Nephron progenitor cell (in vitro differentiated cells): Measurements from ENCODE around the gene MORF4L2.

Experiments
- DNase-seq: peaks from one replicate; pipeline ENCODE4 v3.0.0; 2021
- H3K27ac Mint-ChIP-seq: 2 replicates; pipeline ENCODE4 v1.8.0; 2021; ENCODE audit warnings: mild to moderate bottlenecking, moderate library complexity, mixed read lengths
- H3K27me3 Mint-ChIP-seq: 2 replicates; pipeline ENCODE4 v1.8.0; 2021; ENCODE audit warnings: mild to moderate bottlenecking, low read depth, mixed read lengths; ENCODE audit not compliant: poor library complexity
- H3K36me3 Mint-ChIP-seq: 2 replicates; pipeline ENCODE4 v1.8.0; 2021; ENCODE audit warnings: low read depth, mixed read lengths
- H3K4me1 Mint-ChIP-seq: 2 replicates; pipeline ENCODE4 v1.8.0; 2021; ENCODE audit warnings: mixed read lengths
- H3K4me3 Mint-ChIP-seq: 2 replicates; pipeline ENCODE4 v1.8.0; 2021; ENCODE audit warnings: mild to moderate bottlenecking, moderate library complexity, mixed read lengths
- H3K9me3 Mint-ChIP-seq: 2 replicates; pipeline ENCODE4 v1.8.0; 2021; ENCODE audit warnings: mild to moderate bottlenecking, moderate library complexity, mixed read lengths
- TF ChIP-seq, protein P1 (sequence below): fragments of 200-600 bp; sonication (generic); IDR thresholded peaks from 2 replicates; pipeline ENCODE4 v1.5.0; 2021; ENCODE audit warnings: antibody characterized with exemption

Gene MORF4L2

DNA sequence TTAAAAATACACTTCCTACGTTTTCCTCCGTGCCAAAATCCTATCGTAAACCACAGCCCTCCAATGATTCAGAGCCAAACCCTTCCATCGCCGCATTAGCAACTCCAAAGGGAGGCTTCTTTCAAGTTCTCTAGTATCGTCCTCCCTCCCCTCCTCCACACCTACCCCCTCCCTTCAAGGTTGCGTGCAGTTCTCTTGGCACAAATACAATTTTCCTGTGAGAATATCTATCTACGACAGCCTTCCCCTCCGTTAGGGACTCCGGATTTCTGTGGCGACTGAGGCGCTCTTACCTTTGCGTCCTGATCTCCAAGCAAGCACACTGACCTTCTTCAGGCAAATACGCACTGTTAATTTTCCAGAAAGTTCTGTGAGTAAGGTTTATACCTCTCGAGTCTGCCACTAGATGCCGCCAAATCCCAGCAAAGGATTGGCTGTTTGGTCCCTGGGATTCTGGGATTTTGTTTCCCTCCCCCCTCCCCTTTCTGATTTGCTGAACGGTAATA lies 1.2 kb upstream of the MORF4L2 start:
- no peak overlapping the region for H3K4me3 Mint-ChIP-seq
- H3K27ac Mint-ChIP-seq: no peak overlapping the region
- H3K4me1 Mint-ChIP-seq: peaks cover 28% of the 10 kb centered on the region
- peaks cover 7% of the 10 kb centered on the region for H3K9me3 Mint-ChIP-seq
- H3K36me3 Mint-ChIP-seq: peaks cover 14% of the 10 kb centered on the region
- H3K27me3 Mint-ChIP-seq: no peaks in the 10 kb centered on the region
- TF ChIP-seq, protein P1, sequence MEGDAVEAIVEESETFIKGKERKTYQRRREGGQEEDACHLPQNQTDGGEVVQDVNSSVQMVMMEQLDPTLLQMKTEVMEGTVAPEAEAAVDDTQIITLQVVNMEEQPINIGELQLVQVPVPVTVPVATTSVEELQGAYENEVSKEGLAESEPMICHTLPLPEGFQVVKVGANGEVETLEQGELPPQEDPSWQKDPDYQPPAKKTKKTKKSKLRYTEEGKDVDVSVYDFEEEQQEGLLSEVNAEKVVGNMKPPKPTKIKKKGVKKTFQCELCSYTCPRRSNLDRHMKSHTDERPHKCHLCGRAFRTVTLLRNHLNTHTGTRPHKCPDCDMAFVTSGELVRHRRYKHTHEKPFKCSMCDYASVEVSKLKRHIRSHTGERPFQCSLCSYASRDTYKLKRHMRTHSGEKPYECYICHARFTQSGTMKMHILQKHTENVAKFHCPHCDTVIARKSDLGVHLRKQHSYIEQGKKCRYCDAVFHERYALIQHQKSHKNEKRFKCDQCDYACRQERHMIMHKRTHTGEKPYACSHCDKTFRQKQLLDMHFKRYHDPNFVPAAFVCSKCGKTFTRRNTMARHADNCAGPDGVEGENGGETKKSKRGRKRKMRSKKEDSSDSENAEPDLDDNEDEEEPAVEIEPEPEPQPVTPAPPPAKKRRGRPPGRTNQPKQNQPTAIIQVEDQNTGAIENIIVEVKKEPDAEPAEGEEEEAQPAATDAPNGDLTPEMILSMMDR: peak; percentile 52
- peak; percentile 69 for DNase-seq

DNA sequence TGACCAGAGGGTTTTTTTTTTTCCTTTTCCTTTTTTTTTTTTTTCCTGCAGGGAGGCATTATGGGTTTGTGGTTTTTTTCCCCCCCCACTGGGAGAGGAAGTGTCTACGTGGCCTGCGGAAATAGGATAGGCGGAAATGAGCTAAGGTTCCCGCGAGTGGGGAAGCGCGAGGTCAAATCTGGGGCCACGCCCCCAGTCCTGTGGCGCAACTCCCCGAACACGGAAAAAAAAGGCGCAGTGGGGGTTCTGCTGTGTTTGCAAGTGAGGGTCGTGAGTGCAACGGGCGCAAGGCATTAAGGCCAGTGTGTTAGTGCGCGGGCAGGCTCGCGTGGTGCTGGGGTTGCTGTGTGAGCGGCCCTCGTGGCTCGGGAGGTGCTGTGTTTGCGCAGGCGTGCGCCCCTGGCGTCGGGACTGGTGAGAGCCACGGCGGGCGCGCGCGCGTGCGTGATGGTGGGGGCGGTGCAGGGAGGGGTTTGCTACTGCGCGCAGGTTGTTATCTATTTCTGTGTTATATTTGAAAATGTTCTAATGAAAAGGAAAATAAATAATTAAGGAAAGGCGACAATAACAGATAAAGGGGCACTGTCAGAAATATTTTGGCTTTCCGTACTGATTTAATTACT lies 685 bp upstream of the MORF4L2 start:
- DNase-seq: peak; percentile 84
- H3K9me3 Mint-ChIP-seq: peaks cover 5% of the 10 kb centered on the region
- no peaks in the 10 kb centered on the region for H3K27me3 Mint-ChIP-seq
- peaks cover 25% of the 10 kb centered on the region for H3K4me1 Mint-ChIP-seq
- H3K27ac Mint-ChIP-seq: no peak overlapping the region
- no peak overlapping the region for H3K4me3 Mint-ChIP-seq
- H3K36me3 Mint-ChIP-seq: peaks cover 19% of the 10 kb centered on the region
- TF ChIP-seq, protein P1: no peak

DNA sequence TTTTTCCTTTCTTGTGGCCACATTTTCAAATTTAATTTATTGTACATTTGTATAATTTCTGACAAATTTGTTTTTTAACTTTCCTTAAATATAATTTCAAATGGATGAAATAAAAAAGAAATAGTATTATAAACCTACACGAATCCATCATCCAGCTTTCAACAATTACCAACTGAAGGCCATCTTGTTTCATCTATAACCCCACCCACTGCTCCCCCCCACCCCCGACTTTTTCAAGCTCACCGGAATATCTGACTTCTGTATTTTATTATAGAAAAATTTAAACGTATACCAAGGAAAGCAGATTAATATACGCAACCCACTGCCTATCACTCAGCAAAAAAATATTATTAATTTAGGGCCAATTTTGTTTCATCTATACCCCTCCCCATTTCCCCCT lies 1.1 kb downstream of the MORF4L2 start:
- H3K4me3 Mint-ChIP-seq: no peak overlapping the region
- H3K27ac Mint-ChIP-seq: peak overlapping the region; percentile 95
- no peaks in the 10 kb centered on the region for H3K27me3 Mint-ChIP-seq
- TF ChIP-seq, protein P1: no peak
- H3K4me1 Mint-ChIP-seq: peaks cover 15% of the 10 kb centered on the region
- peaks cover 31% of the 10 kb centered on the region for H3K36me3 Mint-ChIP-seq
- H3K9me3 Mint-ChIP-seq: peaks cover 5% of the 10 kb centered on the region
- no peak for DNase-seq

DNA sequence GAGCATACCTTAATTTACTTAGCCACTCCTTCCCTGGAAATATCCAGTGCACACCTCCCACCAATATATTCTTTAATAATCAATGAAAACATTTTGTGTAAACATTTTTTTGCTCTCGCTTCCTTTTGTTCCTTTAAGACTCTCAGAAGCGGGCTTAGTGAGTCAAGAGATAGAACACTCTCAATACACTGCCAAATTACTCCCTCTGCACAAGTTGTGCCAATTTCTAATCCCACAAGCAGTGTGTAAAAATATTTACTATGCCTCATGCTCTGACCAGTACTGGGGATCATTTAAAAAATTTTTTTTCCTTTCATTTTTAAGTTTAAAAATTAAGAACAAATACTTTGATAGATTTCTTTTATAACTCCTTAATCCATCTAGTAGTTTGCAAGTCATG lies 5.1 kb downstream of the MORF4L2 start:
- no peak overlapping the region for H3K4me3 Mint-ChIP-seq
- no peak for DNase-seq

DNA sequence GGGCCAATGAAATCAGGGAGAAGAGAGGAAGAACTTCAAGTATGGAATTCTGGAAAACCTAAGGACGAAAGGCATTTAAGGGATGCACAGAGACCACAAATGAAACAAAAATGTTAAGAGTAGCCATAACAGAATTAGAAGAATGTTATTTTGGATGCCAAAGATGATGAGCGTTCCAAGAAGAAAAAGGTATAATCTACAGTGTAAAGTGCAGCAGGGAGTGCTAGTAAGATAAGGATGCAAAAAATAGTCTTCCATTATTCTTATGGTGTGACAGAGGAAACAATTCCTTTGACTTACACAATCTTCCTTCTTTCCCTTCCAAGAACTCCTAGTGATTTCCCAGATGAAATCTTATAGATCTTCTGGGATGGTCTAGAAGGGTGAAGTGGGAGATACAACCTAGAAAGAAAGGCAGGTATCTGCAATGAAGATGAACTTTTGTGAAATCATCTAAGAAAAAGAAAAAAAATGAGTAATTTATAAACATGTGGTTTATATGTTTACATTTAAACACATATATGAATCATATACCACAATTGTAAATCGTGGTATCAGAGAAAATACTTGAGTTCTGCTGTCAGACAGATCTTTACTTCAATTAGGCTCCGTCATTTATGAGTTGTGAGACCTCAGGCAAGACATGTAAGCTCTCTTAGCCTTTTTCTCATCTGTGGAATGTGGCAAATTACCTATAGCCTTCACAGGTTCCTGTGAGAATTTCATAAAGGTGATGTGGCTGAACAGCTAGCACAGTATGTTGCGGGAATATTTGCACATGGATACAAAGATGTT lies 8.1 kb downstream of the MORF4L2 start:
- Mint-ChIP-seq H3K36me3 (peaks cover 54% of the 10 kb centered on the region), H3K4me3 (no peak overlapping the region)
- TF ChIP-seq, protein P1: no peak

More for the DNA sequence above, 5.1 kb downstream of the MORF4L2 start:
- Mint-ChIP-seq H3K27me3 (no peaks in the 10 kb centered on the region), H3K9me3 (peaks cover 5% of the 10 kb centered on the region), H3K4me1 (peaks cover 14% of the 10 kb centered on the region), H3K36me3 (peaks cover 59% of the 10 kb centered on the region), H3K27ac (no peak overlapping the region)
- TF ChIP-seq, protein P1: no peak

More for the DNA sequence above, 8.1 kb downstream of the MORF4L2 start:
- Mint-ChIP-seq H3K4me1 (no peaks in the 10 kb centered on the region), H3K9me3 (no peaks in the 10 kb centered on the region), H3K27me3 (no peaks in the 10 kb centered on the region), H3K27ac (no peak overlapping the region)
- no peak for DNase-seq
